ENCODE results near the gene MMRN1.

Gene MMRN1, protein sequence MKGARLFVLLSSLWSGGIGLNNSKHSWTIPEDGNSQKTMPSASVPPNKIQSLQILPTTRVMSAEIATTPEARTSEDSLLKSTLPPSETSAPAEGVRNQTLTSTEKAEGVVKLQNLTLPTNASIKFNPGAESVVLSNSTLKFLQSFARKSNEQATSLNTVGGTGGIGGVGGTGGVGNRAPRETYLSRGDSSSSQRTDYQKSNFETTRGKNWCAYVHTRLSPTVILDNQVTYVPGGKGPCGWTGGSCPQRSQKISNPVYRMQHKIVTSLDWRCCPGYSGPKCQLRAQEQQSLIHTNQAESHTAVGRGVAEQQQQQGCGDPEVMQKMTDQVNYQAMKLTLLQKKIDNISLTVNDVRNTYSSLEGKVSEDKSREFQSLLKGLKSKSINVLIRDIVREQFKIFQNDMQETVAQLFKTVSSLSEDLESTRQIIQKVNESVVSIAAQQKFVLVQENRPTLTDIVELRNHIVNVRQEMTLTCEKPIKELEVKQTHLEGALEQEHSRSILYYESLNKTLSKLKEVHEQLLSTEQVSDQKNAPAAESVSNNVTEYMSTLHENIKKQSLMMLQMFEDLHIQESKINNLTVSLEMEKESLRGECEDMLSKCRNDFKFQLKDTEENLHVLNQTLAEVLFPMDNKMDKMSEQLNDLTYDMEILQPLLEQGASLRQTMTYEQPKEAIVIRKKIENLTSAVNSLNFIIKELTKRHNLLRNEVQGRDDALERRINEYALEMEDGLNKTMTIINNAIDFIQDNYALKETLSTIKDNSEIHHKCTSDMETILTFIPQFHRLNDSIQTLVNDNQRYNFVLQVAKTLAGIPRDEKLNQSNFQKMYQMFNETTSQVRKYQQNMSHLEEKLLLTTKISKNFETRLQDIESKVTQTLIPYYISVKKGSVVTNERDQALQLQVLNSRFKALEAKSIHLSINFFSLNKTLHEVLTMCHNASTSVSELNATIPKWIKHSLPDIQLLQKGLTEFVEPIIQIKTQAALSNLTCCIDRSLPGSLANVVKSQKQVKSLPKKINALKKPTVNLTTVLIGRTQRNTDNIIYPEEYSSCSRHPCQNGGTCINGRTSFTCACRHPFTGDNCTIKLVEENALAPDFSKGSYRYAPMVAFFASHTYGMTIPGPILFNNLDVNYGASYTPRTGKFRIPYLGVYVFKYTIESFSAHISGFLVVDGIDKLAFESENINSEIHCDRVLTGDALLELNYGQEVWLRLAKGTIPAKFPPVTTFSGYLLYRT

DNA sequence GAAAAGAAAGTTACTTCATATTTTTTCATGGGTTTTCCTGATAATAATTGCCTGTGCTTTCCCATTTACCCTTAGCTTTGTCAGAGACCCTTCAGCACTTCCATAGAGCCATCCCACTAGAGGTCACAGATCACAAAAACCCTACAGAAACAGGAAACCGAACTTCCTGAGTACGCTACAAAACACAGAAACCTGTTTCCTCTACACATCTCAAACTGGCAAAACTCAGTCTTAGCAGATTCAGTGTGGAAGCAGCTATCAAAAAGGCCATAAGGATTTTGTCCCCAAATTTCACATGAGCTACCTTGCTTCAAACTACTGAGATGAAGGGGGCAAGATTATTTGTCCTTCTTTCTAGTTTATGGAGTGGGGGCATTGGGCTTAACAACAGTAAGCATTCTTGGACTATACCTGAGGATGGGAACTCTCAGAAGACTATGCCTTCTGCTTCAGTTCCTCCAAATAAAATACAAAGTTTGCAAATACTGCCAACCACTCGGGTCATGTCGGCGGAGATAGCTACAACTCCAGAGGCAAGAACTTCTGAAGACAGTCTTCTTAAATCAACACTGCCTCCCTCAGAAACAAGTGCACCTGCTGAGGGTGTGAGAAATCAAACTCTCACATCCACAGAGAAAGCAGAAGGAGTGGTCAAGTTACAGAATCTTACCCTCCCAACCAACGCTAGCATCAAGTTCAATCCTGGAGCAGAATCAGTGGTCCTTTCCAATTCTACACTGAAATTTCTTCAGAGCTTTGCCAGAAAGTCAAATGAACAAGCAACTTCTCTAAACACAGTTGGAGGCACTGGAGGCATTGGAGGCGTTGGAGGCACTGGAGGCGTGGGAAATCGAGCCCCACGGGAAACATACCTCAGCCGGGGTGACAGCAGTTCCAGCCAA lies at the start of gene MMRN1:
Gene MMRN1, plus strand, starts transcription at position 206 of the 902 bp plus-strand sequence. Its CDS starts 118 bp downstream, at position 324.
- no peak for DNase-seq (ENCODE audit: low read depth)

DNA sequence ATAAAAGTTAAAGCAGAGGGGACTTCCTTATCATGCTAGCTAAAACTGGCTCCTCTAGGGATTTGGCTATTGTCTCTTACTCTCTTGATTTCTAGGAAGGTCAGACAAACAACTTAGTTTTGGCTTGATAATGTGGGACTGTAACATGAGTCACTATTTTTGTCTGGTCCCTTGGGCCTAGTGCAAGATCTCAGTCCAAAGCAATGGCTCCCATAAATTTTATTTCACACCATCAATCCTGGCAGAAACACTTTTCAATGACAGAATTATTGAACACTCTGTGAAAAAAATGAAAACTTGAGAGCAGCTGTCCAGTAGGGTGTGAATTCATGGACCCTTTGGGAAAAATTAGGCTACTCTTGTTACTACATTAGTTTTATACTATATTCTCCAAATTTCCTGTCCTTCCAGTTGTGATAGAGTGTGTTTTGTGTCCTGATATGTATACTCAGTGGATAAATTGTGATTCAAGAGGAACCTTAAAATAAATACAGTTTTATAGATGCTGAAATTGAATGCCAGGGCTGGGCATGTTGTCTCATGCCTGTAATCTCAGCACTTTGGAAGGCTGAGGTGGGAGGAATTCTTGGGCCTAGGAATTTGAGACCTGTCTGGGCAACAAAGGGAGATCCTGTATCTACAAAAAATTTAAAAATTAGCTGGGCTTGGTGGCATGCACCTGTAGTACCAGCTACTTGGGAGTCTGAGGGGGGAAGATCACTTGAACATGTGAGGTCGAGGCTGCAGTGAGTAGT lies 46.9 kb upstream of the MMRN1 start:
- DNase-seq (ENCODE audit: low read depth) = no peak

DNA sequence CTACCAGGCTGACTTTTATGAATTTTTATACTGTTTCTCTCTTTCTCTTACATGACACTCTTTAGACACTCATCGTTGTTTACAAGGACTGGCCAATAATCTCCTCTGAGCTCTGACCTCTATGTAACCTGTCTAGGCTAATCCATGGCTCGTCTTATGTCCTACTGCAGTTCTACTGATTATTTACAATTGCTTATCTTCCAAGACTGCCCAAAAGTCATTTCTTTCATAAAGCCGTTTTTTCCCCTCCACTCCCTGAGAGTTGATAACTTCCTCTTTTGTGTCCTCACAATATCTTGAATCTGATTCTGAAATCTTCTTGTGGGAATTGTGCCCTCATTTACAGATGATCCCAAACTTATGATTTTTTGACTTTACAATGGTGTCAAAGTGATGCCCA lies 39.4 kb upstream of the MMRN1 start:
- no peak for DNase-seq (ENCODE audit: low read depth)

DNA sequence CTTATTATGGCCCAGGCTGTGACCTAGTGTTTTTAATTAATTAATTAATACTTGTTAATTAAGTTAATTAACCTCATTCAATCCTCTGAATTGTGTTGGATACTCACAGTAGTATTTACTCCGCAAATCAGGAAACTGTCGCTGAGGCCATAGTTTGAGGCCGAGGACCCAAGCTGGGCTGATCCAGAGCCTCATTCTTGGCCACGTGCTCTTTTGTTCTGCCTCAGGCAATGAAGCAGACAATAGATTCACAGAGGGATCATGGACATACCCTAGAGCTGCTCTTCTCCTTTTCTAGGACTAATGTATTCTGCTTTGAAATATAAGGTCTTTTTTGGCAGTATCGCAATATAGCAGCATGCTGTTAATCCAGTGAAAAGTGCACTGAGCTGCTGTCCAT lies 33.7 kb upstream of the MMRN1 start:
- DNase-seq (ENCODE audit: low read depth) = no peak

DNA sequence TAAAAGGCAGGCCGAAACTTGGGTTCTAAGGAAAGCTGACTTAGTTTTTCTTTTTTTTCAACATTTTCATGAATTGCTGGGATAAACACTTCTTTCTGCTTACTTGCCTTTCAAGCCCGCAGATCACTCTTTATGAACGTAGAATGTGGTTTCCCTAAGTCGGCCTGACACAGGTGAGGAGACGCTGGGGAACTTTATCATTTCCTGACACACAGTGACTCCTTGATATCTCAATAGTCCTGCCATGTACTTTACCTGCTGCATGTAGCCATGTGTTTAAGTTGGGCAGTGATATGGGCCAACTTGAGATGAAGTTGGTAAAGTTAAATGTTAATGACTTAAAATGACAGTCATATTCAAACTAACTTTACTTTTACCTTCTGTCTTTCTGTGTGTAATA lies 31.1 kb upstream of the MMRN1 start:
- DNase-seq (ENCODE audit: low read depth) = no peak

DNA sequence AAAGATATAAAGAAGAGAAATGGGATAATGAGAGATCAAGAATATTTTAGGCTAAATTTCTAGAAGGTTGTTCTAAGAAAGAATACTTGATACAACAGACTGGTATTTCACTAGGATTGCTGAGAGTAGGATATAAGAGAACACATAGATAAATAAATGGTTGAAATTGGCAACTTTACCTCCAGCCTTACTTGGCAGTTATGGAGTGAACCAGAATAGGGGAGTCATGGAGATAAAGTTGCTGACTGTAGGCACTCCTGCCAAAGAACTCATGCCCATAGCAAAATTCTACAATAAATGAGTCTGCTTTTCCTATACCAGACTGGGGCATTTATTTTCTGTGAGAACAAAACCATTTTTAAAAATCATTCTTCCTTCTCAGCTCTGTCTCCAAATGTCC lies 26.4 kb upstream of the MMRN1 start:
- DNase-seq (ENCODE audit: low read depth) = no peak

DNA sequence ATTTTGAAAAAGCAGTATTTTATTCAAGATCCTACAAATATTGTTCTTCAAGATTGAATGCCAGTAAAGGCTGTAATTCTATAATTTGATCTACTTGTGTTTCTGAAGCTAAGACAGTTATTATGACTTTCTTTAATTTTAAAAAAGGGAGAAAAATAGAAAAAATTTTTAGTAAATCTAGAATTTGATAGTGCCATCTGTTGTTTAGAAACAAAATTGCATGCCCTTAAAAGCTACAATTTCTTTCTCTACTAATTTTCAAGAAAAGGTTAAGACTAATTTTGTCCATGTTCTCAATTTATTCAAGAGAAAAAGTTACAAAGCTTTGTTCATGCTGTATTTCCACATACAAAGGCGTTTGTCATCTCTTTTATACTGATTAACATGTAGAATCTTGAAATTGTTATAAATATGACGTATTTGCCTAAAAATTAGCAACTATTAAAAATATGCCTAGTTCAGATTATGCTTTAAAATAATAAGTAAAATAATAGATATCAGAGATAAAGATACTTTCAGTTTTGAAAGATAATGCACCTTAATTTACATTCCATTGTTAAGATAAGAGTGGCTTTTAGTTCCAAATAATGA lies 25.6 kb upstream of the MMRN1 start:
- no peak for DNase-seq (ENCODE audit: low read depth)

DNA sequence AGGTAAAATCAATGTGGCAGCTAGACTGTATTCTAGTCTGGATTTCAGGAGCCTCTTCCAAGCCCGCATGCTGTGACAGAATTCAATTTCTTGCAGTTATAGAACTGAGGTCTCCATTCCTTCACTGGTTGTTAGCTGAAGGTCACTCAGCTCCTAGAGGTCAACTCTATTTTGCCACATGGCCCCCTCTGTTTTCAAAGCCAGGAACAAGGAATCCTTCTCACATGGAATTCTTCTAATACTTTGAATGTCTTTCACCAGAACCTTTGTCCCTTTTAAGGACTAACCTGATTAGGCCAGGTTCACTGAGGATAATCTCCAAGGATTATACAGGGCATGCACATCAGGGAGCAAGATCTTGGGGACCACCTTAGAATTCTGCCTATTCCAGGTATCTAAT lies 23.4 kb upstream of the MMRN1 start:
- no peak for DNase-seq (ENCODE audit: low read depth)

DNA sequence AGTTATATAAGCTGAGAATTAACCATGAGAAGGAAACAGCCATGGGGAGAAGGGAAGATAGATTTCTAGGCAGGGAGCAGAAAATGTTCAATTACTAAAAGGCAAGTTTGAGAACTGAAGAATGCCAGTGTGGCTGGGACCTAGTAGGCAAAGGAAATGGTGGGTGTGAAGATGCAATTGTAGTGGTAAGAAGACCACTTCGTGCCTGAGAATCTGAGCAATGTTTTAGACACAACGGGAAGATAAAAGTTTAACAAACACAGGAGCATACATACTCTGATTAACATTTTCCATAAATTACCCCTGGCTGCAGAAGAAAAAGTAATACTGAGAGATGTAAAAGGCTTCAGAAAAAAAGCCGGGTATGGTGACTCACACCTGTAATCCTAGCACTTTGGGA lies 18.1 kb upstream of the MMRN1 start:
- no peak for DNase-seq (ENCODE audit: low read depth)

DNA sequence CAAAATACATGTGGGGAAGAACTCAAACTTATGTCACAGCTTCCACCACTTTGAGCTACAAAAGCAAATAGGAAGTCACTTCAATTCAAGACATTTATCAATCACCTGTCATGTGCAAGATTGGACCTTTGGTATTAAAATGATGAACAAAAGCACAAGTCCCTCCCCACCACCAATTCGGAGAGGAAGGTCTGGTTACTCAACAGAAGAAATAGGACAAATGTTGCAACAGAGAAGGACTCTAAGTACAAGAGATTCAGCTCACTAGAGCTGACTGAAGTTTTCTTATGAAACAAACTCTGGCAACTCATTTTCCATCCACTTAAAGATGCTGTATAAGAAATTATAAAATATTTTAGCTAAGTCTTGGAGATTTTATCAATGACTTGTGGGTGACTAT lies 16.0 kb upstream of the MMRN1 start:
- no peak for DNase-seq (ENCODE audit: low read depth)

DNA sequence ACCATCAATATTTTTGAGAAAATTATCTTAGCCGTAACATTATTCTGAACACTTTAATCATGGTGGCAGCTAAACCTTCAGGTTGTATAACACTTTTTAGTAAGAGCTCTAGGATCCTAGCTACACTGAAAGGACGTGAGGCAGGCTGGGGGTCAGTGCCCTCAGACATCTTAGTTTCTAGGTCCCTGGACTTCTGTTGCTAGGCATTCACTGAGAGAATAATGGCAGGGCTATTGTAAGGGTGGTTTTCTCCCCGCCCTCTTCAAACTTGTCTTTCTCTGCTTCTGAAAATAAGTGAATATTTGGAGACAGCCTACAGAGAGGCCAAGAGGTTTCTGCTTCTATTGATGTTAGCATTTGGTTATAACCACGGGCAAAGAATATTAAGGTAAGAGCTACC lies 15.4 kb upstream of the MMRN1 start:
- DNase-seq (ENCODE audit: low read depth) = no peak

DNA sequence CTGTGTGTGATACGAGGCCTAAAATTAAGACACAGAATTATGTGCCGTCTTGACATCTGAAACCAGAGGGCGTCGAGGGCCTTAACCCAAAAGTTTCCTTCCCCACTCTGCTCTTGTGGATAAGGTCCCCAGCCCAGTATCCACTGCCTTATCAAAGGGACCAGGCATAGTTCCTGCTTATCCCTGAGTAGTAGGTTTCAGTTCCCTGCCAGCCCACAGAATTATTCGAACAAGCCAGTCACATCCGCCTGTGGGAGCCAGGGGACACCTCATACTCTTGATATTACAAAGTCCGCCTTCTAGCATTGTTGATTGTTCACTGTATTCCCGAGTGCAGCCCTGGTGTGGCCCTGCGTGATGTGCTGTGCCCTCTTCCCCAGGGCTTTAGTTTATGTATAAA lies 5.4 kb upstream of the MMRN1 start:
- no peak for DNase-seq (ENCODE audit: low read depth)

DNA sequence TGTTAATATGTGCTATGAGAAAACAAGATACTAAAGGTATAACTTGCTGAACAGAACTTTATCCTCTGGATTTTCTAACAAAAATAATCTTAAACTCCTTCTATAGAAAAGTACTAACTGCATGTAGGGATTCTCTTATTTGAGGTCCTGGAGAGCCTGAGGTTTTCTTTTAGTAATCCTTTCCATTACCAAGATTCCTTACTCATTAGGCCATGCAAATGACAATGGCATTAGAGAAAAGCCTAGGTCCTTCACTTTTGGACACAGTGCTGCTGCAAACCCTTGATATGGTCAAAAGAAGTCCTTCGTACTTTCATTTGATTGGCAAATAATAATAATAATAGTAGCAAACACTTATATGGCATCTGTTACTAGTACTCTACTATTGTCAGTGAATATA lies 3.2 kb downstream of the MMRN1 start:
- DNase-seq (ENCODE audit: low read depth) = no peak

DNA sequence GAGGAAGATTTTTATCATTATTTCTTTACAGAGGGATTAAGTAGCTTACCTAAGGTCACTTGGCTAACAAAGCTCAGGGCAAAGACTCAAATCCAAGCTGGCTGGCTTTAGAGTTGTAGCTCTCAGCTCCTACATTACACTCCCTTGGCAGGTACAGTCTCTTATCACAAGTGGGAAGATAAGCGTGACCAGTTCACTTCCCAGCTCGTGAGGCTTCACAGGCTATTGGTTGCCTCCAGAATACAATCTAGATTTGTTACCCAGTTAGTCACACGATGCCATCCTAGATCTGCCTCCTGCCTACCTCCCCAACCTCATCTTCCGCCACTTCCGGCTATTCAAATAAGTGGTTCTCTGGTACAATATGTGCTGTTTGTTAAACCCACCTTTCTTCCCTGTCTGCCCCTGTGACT lies 3.7 kb downstream of the MMRN1 start:
- DNase-seq (ENCODE audit: low read depth) = no peak

DNA sequence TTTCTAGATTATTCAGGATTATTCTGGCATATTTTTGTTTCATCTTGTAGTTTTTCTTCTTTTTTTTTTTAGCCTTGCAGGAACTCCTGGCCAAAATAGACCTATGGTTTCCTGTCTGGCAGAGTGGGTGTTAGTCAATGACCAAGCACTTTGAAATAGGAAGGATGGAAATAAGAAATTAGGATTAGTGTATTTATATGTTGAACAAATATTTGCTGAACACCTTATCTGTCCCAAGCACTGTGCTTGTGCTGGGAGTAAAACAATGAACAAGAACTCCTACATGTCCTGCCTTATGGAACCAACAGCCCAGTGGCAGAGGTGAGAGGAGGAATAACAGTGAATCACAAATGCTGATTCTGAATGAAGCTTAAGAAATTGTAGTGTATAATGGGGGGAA lies 4.5 kb downstream of the MMRN1 start:
- DNase-seq (ENCODE audit: low read depth) = no peak

DNA sequence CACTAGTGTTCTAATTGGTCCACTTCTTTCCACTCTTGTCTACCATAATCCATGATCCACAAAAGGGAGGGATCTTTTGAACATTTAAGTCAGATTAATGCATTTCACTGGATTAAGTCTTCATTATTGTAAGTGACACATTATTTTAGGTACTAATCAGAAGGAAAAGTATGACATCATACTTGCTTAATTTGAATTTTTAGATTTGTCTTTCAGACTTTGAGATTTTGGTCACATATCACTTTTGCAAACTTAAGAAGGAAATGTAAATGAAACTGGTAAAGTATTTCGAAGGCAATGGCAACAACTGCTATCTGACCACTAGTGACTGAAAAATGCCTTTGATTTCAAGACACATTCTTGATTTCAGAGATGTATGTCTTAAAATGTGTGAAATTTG lies 5.2 kb downstream of the MMRN1 start:
- DNase-seq (ENCODE audit: low read depth) = no peak

DNA sequence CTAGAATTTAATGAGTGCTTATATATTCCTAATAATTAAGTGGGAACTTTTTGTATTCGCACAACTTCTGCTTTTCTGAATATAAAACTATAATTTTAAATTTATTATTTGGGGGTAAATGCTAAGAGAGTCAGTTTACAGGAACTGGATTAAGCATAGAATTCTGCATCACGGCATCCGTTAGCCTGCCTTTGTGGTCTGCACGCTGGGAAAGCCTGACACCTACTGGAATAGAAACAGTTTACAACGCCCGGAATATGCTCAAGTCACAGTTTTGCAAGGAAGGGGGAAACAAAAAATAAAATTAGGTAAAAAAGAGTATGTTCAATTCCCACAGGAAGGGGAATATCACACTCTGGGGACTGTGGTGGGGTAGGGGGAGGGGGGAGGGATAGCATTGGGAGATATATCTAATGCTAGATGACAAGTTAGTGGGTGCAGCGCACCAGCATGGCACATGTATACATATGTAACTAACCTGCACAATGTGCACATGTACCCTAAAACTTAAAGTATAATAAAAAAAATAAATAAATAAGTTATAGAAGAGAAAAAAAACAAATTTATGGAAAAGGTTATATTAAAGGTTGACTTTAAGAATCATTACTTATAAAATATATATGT lies 7.3 kb downstream of the MMRN1 start:
- peak; percentile 41 for DNase-seq (ENCODE audit: low read depth)

DNA sequence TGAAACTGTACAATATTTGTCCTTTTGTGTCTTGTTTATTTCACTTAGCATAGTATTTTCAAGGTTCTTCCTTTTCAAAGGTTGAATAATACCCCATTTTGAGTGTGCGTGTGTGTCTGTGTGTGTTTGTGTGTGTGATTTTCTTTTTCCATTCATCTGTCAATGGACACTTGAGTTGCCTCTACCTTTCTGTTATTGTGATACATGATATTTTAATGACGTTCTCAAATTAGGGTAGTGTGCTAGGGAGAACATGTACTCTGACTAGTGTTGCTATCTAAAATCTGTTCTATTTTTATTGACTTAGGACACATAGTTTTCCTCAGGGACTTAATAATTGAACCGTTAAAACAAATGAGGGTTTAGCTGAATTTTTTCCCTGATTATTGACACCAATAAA lies 9.9 kb downstream of the MMRN1 start:
- no peak for DNase-seq (ENCODE audit: low read depth)

DNA sequence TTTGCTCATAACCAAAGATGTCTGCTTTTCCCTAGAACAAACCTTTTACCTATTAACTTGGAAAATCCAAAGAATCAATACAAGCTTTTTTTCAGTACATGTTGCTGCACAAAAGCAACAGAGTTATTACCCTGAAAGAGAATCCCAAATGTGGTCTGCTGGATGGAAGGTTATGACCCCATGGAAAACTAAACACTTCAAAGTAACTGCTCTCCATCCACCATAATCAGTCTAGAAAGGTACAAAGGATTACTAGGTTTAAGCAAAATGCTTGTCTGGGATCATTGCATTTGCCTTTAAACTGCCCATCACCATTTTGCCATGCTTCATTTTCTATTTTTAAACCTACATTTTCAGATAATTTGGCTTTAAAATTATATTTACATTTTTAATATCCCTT lies 11.7 kb downstream of the MMRN1 start:
- no peak for DNase-seq (ENCODE audit: low read depth)
